Epithelial cell of proximal tubule (primary cell): ENCODE data around the gene CH25H. TPM values are rescaled to one million over a fixed set of nuclear protein-coding genes. Genes with fewer than 3 reads are reported as not detected.
"Not testable (repeated sequence)": the region's sequence is repeated elsewhere in the genome, so short reads cannot be mapped to it uniquely, and the experiment has no call there.

ENCODE experiments used
- DNase-seq: peaks from one replicate; pipeline ENCODE4 v3.0.0-alpha.2; 2011; ENCODE audit warnings: low read depth
- H3K4me3 ChIP-seq: 2 replicates; pipeline ENCODE4 v1.5.1; 2011; ENCODE audit warnings: low read depth, mild to moderate bottlenecking, low read length
- total RNA-seq: library from RNA; depleted of rRNA; stranded (reverse); fragments of >200 nt; gene quantifications from 2 replicates; pipeline ENCODE4 v1.2.3, GENCODE V29; 2015
- TF ChIP-seq, protein P1 (sequence below): conservative IDR thresholded peaks from 2 replicates; pipeline ENCODE4 v1.5.1; 2012; ENCODE audit warnings: low read depth, mild to moderate bottlenecking, low read length

The CH25H gene
- total RNA-seq, 1 donor from 2014 or later, result 1.1 TPM

DNA sequence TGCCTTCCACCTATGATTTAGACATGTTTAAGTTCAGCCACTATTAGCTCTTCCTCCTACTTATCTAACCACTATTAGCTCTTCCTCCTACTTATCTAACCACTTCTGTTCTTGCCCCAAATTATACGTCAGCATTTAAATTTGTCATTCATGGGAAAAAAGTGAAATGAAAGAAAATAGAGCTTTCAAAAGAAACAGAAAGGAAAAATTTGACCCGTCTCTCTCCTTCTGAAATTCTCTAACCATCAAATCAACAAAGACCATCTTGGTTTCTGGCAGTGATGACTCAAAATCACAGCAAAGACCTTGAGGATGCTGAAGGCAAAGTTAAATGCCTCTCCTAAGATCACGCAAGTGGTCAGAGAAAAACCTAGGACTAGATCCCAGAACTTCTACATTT is 41.9 kb upstream of the CH25H start:
- DNase-seq, result no peak
- no peak overlapping the region for H3K4me3 ChIP-seq
- TF ChIP-seq, protein P1, sequence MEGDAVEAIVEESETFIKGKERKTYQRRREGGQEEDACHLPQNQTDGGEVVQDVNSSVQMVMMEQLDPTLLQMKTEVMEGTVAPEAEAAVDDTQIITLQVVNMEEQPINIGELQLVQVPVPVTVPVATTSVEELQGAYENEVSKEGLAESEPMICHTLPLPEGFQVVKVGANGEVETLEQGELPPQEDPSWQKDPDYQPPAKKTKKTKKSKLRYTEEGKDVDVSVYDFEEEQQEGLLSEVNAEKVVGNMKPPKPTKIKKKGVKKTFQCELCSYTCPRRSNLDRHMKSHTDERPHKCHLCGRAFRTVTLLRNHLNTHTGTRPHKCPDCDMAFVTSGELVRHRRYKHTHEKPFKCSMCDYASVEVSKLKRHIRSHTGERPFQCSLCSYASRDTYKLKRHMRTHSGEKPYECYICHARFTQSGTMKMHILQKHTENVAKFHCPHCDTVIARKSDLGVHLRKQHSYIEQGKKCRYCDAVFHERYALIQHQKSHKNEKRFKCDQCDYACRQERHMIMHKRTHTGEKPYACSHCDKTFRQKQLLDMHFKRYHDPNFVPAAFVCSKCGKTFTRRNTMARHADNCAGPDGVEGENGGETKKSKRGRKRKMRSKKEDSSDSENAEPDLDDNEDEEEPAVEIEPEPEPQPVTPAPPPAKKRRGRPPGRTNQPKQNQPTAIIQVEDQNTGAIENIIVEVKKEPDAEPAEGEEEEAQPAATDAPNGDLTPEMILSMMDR, result no peak

DNA sequence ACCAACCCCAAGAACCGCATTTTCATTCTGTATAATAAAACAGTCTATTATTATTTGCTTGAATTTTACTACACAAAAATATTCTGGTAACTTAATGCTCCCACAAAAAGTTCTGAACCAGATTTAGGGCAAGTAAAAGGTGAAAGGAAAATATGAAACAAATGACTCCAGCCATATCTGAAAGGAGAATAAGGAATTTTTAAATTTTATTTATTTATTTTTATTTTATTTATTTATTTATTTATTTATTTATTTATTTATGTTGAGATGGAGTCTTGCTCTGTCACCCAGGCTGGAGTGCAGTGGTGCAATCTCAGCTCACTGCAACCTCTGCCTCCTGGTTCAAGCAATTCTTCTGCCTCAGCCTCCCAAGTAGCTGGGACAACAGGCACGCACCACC is 40.5 kb upstream of the CH25H start:
- H3K4me3 ChIP-seq, DNase-seq: not testable (repeated sequence)

DNA sequence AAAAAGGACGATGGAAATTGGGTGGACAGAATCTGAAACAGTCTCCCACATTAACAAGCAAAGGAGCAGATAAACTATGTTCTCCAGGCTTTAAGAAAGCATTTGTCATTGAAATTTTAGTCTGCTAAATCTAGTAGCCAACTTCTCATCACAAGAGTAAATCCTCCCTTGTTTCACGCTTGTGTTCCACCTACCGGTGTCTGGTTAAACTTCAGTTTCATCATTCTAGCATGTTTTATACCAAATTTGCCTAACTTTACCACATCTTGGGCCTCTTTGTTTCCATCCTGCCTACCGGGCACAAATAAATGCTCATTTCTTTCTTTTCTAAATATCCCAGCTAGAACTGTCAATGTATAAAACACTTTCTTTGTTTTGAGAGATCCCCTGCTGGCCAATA is 38.7 kb upstream of the CH25H start:
- TF ChIP-seq, protein P1, result no peak
- DNase-seq, result no peak

DNA sequence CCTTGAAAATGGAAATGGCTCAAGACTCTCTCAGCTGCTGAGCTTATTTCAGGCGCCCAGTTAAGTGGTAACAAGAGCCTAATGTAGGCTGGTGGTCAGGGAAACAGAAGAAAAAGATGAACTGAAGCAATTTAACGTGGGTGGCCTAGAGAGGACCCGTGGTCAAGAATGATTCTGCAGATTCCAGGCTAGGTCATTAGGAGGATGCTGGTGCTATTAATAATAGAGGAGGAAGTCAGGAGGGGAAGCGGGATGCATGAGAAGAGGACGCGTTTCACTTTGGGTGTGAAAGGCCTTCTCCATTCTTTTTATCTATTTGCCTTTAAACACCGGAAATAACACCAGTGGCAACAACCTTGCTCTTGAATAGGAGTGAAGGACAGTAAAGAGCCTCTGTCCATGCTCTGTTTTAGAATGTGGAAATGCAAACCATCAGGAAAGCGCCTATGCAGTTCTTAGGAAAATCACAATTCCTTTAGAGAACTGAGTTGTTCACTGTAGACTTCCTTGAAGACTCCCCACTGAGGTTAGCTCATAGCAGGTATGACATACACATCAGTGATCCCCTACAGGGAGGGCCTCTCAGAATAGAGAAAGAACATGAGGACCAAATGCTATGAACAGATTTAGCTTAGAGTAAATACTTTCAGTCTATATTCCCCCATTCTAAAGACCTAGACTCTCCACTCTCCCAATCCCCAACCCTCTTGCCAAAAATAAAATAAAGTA is 35.9 kb upstream of the CH25H start:
- no peak overlapping the region for H3K4me3 ChIP-seq
- TF ChIP-seq, protein P1, result no peak
- DNase-seq, result no peak

More for the DNA sequence above, 38.7 kb upstream of the CH25H start:
- H3K4me3 ChIP-seq, result no peak overlapping the region

DNA sequence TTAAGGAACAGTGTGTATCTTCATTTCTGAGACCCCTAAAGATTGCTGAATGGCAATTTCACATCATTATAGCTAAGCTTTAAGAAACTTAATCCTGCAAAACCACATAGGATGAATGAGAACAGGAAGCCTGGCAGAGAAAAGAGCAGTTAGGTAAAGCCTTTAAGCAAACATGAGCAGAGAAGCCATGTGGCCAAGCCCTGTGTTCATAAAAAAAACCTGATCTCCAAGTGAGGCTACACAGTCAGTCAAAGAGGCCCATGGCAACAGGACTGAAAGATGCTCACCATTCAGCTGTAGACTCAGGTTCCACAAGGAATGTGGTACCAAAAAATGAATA is 35.2 kb upstream of the CH25H start:
- TF ChIP-seq, protein P1, result no peak
- H3K4me3 ChIP-seq, result no peak overlapping the region
- no peak for DNase-seq

DNA sequence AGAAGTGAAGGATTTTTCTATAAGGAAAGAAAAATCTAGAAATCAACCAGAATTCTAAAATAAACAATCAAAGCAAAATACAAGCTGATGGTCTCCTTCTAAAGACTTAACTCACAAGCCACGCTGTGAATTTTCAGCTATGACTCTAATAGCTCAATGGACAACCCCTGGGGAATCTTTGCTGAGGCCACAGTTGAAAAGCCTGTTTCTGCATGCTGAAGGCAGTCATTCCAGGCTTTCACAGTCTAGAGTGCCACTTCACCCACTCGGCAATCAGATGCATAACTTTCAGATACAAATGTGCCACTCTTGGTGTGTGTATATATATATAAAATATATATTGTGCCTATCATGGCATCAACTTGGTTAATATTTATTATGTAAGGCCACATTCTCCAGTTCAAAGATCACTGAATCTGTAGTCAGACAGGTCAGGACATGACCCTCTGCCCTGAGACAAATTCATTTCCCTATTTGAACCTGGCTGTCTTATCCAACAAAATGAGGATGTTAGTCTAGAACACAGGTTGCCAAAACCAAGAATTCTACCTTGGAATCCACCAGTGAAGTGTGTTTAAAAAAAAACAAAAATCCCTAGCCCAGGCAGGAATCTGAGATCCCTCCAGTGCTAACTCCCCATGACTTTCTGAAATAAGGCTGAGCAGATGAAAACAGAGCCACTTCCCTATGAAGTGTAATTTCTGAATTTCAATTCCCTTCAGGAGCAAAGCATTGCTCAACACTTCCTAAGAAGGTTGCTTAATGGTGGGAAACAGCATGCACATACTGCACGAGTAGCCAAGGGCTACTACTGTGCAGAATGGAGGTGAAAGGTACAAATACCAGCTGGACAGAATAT is 34.6 kb upstream of the CH25H start:
- TF ChIP-seq, protein P1, result no peak
- no peak for DNase-seq
- no peak overlapping the region for H3K4me3 ChIP-seq

DNA sequence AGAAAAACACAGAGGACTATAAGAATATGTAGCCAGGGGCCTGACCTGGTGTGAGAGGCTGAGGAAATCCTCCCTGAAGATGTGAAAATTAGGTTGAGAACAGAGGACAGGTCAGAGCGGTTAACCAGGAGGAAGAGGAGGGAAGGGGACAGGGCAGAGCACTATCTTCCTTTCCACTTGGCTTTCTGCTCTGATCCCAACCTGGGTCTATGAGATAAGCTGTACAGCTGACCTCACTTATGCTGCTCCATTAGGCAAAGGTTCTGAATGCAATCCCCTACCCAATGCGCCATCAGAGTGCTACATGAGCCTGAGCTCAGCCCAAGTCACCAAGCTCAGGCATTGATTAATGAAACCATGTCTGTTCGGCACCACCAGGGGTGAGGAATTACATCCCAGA is 33.9 kb upstream of the CH25H start:
- H3K4me3 ChIP-seq, result no peak overlapping the region
- TF ChIP-seq, protein P1, result no peak
- DNase-seq, result no peak
